Right atrium auricular region (tissue), 2 donors: ENCODE measurements around the gene GOLGA2. TPM values are rescaled to one million over a fixed set of nuclear protein-coding genes. Genes with fewer than 3 reads are reported as not detected.

Experiments
- DNase-seq: peaks from one replicate; pipeline ENCODE4 v3.0.0-alpha.2; 2019; ENCODE audit warnings: low spot score
- H3K27ac ChIP-seq, 2 donors: fragments of 200-600 bp; sonication (generic); 1 replicate in 1 of 2; 2 replicates in 1 of 2; pipeline ENCODE4 v1.5.1; 2016 to 2019
- H3K27me3 ChIP-seq, 2 donors: fragments of 200-600 bp; sonication (generic); one replicate each; pipeline versions ENCODE4 v1.5.1 to v1.6.0; 2017 to 2019
- H3K36me3 ChIP-seq: fragments of 200-600 bp; sonication (generic); one replicate; pipeline ENCODE4 v1.5.1; 2016
- H3K4me1 ChIP-seq, 2 donors: fragments of 200-600 bp; sonication (generic); one replicate each; pipeline versions ENCODE4 v1.5.1 to v1.6.0; 2017 to 2019
- H3K4me3 ChIP-seq, 2 donors: fragments of 200-600 bp; sonication (generic); 1 replicate in 1 of 2; 2 replicates in 1 of 2; pipeline ENCODE4 v1.5.1; 2017 to 2019; ENCODE audit warnings: mild to moderate bottlenecking in 1 of 2, moderate library complexity in 1 of 2
- H3K9me3 ChIP-seq, 2 donors: fragments of 200-600 bp; sonication (generic); one replicate each; pipeline ENCODE4 v1.5.1; 2019
- total RNA-seq, 2 donors: library from RNA; depleted of rRNA; stranded (reverse); fragments of >200 nt; gene quantifications; one replicate each; pipeline ENCODE4 v1.1.0, GENCODE V29; 2016
- TF ChIP-seq, protein P1 (sequence below), 2 donors: fragments of 200-600 bp; sonication (generic); IDR thresholded peaks; one replicate each; pipeline ENCODE4 v1.5.1; 2019; ENCODE audit warnings: antibody characterized with exemption in 2 of 2

The GOLGA2 gene
- total RNA-seq, 2 donors from 2014 or later, result 83.3 to 91.6 TPM

DNA sequence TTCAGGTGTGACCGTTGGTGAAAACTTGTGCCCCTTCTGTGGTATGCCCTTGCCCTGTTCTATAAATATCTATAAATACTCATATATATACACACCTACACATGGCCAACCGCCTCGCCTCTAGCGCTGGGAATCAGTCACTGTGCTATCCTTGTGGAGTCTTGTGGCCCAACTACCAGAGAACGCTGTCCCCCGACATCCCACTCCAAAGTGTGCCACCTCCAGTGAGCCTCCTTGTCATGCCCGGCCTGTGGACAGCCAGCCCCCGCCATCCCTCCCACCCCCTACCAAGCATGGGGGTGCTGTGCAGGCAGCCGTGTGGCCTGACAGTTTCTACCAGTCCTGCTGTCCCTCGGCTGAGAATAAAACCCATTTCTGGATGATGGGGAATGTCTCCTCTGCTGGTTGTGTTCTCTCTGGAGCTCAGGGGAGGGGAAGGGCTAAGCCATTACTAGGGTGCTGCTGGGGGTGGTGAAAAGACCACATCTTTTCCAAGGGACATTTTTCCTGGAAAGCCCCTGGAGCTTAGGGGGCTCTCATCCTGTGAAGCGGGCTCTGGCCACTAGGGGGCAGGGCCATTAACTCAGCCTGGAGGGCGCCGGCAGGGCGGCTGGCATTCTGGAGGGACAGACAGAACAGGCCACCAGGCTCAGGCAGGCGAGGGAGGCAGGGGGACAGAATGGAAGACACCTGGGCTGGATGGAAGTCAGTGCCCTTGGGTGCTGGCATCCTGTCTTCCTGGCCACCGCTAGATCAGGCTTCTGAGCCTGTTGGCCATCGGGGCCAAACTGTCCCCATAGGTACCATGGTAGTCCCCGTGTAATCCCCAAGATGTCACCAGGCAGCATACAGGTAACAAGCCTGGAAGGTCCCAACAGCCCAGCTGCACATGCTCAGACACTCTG, 20.7 kb downstream of the GOLGA2 start:
- H3K36me3 ChIP-seq, result peaks cover 35% of the 10 kb centered on the region

DNA sequence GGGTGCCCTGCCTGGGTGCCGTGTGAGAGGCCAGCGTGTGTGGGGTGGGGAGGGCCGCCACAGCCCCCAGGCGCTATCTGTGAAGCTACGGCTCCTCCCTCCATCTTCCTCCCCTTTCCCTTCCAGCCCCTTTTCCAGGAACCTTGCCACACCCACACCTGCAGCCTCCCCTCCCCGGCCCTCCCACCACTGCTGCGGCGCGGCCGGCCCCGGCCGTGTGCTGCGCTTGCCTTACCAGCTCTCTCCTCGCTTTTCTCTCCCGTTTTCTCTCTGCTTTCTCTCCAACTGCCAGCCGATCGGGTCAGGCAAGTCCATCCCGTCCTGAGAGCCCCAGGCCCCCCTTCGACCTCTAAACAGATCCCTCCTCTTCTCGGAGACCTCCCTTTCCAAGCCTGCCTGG, 21.4 kb downstream of the GOLGA2 start:
- H3K27ac ChIP-seq, result no peak overlapping the region
- peaks cover 0 to 14% of the 10 kb centered on the region in 2 donors for H3K4me1 ChIP-seq
- H3K9me3 ChIP-seq, result no peaks in the 10 kb centered on the region
- H3K36me3 ChIP-seq, result peaks cover 28% of the 10 kb centered on the region
- no peak overlapping the region for H3K4me3 ChIP-seq
- no peak for DNase-seq
- TF ChIP-seq, protein P1, sequence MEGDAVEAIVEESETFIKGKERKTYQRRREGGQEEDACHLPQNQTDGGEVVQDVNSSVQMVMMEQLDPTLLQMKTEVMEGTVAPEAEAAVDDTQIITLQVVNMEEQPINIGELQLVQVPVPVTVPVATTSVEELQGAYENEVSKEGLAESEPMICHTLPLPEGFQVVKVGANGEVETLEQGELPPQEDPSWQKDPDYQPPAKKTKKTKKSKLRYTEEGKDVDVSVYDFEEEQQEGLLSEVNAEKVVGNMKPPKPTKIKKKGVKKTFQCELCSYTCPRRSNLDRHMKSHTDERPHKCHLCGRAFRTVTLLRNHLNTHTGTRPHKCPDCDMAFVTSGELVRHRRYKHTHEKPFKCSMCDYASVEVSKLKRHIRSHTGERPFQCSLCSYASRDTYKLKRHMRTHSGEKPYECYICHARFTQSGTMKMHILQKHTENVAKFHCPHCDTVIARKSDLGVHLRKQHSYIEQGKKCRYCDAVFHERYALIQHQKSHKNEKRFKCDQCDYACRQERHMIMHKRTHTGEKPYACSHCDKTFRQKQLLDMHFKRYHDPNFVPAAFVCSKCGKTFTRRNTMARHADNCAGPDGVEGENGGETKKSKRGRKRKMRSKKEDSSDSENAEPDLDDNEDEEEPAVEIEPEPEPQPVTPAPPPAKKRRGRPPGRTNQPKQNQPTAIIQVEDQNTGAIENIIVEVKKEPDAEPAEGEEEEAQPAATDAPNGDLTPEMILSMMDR (IDR thresholded peaks at IDR 0.05), result no peak
- no peaks in the 10 kb centered on the region for H3K27me3 ChIP-seq

More for the DNA sequence above, 20.7 kb downstream of the GOLGA2 start:
- TF ChIP-seq, protein P1 (IDR thresholded peaks at IDR 0.05), result peak; percentile 75 to 88
- H3K27ac ChIP-seq, result no peak overlapping the region
- no peaks in the 10 kb centered on the region for H3K27me3 ChIP-seq
- DNase-seq, result no peak
- H3K9me3 ChIP-seq, result no peaks in the 10 kb centered on the region
- H3K4me3 ChIP-seq, result no peak overlapping the region
- peaks cover 0 to 11% of the 10 kb centered on the region in 2 donors for H3K4me1 ChIP-seq

DNA sequence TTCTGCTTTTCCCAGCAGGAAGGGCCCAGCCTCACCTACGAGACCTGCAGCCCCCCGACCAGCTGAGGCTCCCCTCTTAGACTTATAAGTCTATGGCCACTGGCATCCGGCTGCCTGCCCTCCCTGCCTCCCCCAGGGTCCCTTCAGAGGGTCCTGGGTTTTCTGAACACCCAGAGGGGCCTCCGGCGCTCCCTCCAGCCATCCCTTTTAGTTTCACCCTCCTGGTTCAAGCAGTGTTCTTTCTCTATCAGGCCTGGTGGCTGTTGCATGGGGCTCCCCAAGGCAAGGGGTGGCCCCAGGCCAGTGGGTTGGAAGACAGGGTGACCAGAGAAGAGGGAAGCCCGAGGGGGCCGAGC, 21.8 kb downstream of the GOLGA2 start:
- Histone ChIP-seq H3K4me3 (no peak overlapping the region), H3K27ac (no peak overlapping the region), H3K4me1 (peaks cover 0 to 14% of the 10 kb centered on the region in 2 donors), H3K36me3 (peaks cover 24% of the 10 kb centered on the region), H3K27me3 (no peaks in the 10 kb centered on the region), H3K9me3 (no peaks in the 10 kb centered on the region)
- TF ChIP-seq, protein P1 (IDR thresholded peaks at IDR 0.05), result no peak
- no peak for DNase-seq

DNA sequence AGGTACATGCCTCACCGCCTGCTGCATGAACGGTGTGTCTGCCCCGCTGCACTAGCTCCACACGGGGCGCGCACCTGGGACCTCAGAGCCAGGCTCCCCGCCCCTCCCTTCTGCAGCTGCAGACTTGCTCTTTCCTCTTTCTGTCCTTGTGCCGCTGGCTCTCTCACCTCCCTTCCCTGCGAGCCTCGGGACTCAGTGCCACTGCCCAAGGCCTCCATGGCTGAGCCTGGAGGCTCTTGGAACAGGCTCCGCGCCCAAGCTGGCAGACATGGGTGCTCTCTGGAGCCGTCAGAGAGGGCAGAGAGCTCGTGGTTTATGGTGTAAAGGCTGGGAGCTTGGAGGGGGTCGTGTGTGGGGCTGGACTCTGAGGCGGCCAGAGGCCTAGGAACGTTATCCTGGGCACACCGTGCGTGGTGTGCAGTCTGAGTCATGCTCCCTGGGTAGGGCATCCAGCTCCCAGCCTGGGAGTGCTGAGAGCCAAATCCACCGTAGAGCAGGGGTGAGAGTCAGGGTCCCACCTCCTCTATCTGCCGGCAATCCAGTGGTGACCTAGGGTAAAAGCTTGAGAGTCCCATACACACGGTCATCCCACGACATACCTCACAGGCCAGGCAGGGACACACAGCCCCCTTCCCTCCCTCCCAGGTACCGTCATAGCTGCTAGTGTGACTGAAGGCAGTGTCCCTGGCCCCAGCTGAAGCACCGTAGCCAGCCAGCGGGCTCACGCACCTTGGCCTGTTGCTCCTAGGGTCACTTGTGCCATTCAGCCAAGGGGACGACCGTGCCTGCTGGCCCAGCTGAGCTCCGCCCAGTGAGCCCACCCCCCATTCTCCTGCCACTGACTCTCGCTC, 22.4 kb downstream of the GOLGA2 start:
- no peak overlapping the region for H3K4me3 ChIP-seq
- H3K36me3 ChIP-seq, result peaks cover 18% of the 10 kb centered on the region
- DNase-seq, result no peak
- no peaks in the 10 kb centered on the region for H3K27me3 ChIP-seq
- H3K27ac ChIP-seq, result no peak overlapping the region
- H3K9me3 ChIP-seq, result no peaks in the 10 kb centered on the region
- peaks cover 0 to 14% of the 10 kb centered on the region in 2 donors for H3K4me1 ChIP-seq
- TF ChIP-seq, protein P1 (IDR thresholded peaks at IDR 0.05), result no peak

DNA sequence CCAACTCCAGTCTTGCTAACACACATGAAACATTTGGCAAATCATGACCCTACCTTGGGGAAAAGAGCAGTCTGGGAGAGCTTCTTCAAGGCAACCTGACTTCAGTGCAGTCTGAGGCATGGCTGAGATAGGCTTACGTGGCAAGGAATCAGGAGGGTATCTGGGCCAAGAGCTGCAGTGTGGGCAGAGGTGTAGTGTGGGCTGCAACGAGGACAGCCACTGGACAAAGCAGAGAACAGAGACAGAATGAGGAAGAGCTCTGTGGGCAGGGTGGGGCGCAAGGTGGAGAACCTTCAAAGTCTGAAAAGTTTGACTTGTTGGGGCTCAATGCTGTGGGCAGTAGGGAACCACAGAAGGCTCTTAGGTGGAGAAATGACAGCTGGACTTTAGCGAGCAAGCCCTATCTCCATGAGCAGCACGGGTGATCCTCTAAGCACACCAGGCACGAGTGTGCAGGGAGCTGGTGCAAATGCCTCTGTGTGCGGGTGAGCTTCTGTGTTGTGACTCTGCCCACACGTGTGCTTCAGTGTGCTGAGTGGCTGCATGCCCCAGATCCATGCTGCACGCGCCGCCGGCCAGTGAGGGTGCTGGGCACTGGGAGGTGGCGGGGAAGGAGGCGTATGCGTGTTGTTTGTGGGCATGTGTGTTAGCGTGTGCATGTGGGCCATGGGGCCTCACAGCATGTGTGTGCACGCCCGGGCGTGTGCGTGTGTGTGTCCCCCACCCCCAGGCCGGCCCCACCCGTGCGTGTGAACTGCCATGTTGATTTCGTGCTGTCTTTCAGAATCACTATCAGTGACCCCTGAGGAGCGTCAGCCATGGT, 23.3 kb downstream of the GOLGA2 start:
- H3K27ac ChIP-seq, result no peak overlapping the region
- DNase-seq, result no peak
- H3K9me3 ChIP-seq, result no peaks in the 10 kb centered on the region
- peaks cover 0 to 14% of the 10 kb centered on the region in 2 donors for H3K4me1 ChIP-seq
- H3K4me3 ChIP-seq, result no peak overlapping the region
- H3K36me3 ChIP-seq, result peaks cover 10% of the 10 kb centered on the region
- TF ChIP-seq, protein P1 (IDR thresholded peaks at IDR 0.05), result no peak
- H3K27me3 ChIP-seq, result no peaks in the 10 kb centered on the region
